Adipocyte (in vitro differentiated cells): ENCODE measurements around the gene TMEM59.
A peak's percentile ranks its signal among the peaks of the same experiment; 100 is the strongest.
"Not testable (repeated sequence)": the region's sequence is repeated elsewhere in the genome, so short reads cannot be mapped to it uniquely, and the experiment has no call there.

Experiments
- DNase-seq: peaks from one replicate; pipeline ENCODE4 v3.0.0-alpha.2; 2015; ENCODE audit warnings: low read depth
- H3K27me3 ChIP-seq: replicated peaks from 2 replicates; pipeline ENCODE4 v1.7.0; 2013; ENCODE audit warnings: mild to moderate bottlenecking, low read length, moderate library complexity; ENCODE audit not compliant: control insufficient read depth, insufficient read depth
- H3K36me3 ChIP-seq: 2 replicates; pipeline ENCODE4 v1.7.0; 2013; ENCODE audit warnings: low read length, mild to moderate bottlenecking, moderate library complexity; ENCODE audit not compliant: control insufficient read depth, insufficient read depth, severe bottlenecking
- H3K4me1 ChIP-seq: 2 replicates; pipeline ENCODE4 v1.7.0; 2013; ENCODE audit warnings: mild to moderate bottlenecking, low read length, moderate library complexity; ENCODE audit not compliant: control insufficient read depth, insufficient read depth
- H3K4me3 ChIP-seq: 2 replicates; pipeline ENCODE4 v1.7.0; 2013; ENCODE audit warnings: mild to moderate bottlenecking, low read length, moderate library complexity
- H3K9ac ChIP-seq: 2 replicates; pipeline ENCODE4 v1.7.0; 2013; ENCODE audit warnings: mild to moderate bottlenecking, low read length, moderate library complexity
- H3K9me3 ChIP-seq: 2 replicates; pipeline ENCODE4 v1.7.0; 2013; ENCODE audit warnings: mild to moderate bottlenecking, low read length, moderate library complexity; ENCODE audit not compliant: control insufficient read depth

The TMEM59 gene

DNA sequence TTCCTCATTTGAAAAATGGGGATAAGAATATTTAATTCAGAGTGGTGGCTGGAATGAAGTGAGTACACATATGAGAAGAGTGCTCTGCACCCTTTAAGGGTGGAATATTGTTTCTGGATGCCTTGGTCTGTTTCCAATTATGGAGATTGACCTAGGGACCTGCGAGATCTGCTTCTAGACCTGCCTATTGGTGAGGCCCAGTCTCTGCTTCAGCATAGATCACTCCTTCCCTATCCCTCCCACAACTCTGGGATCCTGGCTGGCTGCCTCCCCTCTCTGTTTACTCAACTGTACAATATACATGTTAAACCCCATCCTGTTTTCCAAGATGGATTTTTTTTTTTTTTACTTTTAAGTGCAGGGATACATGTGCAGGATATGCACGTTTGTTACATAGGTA, 28.6 kb downstream of the TMEM59 start:
- no peak overlapping the region for H3K4me3 ChIP-seq
- no peak for DNase-seq
- H3K9ac ChIP-seq = no peak overlapping the region
- no peaks in the 10 kb centered on the region for H3K27me3 ChIP-seq
- H3K4me1 ChIP-seq = peaks cover 9% of the 10 kb centered on the region
- no peaks in the 10 kb centered on the region for H3K9me3 ChIP-seq
- H3K36me3 ChIP-seq = no peaks in the 10 kb centered on the region

DNA sequence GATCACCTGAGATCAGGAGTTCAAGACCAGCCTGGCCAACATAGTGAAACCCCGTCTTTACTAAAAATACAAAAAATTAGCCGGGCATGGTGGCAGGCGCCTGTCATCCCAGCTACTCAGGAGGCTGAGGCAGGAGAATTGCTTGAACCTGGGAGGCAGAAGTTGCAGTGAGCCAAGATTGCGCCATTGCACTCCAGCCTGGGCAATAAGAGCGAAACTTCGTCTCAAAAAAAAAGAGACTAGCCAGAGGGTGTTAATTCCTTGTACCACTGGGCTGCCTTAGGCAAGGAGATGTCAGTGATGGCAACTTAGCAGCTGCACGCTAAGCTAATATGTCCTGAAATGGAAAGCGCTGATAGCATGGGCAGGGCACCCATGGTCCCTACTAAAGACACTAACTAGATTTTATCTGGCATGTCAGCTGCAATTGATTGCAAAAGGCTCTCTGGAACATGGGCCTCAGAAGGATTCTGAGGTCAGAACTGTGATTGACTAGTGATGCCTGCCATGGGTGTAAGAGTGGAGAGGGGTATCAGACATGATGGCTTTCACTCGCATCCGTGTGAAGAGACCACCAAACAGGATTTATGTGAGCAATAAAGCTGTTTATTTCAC, 33.3 kb downstream of the TMEM59 start:
- H3K4me3 ChIP-seq, DNase-seq, H3K9ac ChIP-seq, H3K9me3 ChIP-seq, H3K36me3 ChIP-seq, H3K4me1 ChIP-seq: not testable (repeated sequence)
- H3K27me3 ChIP-seq = peaks cover 19% of the 10 kb centered on the region

- Histone ChIP-seq H3K4me1 (peaks cover 8% of the 10 kb centered on the region), H3K36me3 (no peaks in the 10 kb centered on the region), H3K4me3 (no peak overlapping the region), H3K27me3 (peaks cover 21% of the 10 kb centered on the region), H3K9ac (no peak overlapping the region), H3K9me3 (no peaks in the 10 kb centered on the region)
- no peak for DNase-seq
These were observed 34.4 kb downstream of the TMEM59 start for GRCh38 chr1:54018635-54019034.

DNA sequence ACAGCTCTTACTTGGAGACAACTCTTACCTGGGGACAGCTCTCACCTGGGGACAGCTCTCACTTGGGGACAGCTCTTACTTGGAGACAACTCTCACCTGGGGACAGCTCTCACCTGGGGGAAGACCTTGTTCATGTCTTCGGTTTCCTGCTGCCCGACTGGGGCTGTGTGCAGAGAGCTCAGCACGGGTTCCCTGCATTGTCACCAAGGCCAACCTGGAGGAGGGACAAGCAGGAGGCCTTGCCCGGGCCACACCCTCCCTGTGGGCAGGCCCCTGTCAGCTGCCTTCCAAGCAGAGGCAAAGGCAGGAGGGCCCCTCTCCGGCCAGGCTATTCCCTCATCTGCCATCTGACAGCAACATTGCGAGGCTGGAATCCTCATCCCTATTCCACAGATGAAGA, 35.0 kb downstream of the TMEM59 start, which contains the start of gene LDLRAD1:
Gene LDLRAD1 (minus strand): TSS at position 208 of the 400 bp plus-strand sequence. CDS start 74 bp downstream, at position 134.
- DNase-seq = no peak
- H3K36me3 ChIP-seq = no peaks in the 10 kb centered on the region
- no peak within 1 kb of the TSS for H3K9ac ChIP-seq
- peaks cover 25% of the 10 kb centered on the region for H3K27me3 ChIP-seq
- no peak within 1 kb of the TSS for H3K4me3 ChIP-seq
- no peaks in the 10 kb centered on the region for H3K9me3 ChIP-seq
- peaks cover 8% of the 10 kb centered on the region for H3K4me1 ChIP-seq

- peak; percentile 62 for DNase-seq
- no peak overlapping the region for H3K9ac ChIP-seq
- H3K4me1 ChIP-seq = peaks cover 8% of the 10 kb centered on the region
- H3K9me3 ChIP-seq = no peaks in the 10 kb centered on the region
- H3K27me3 ChIP-seq = peaks cover 32% of the 10 kb centered on the region
- H3K36me3 ChIP-seq = no peaks in the 10 kb centered on the region
- H3K4me3 ChIP-seq = no peak overlapping the region
These were observed 36.4 kb downstream of the TMEM59 start for GRCh38 chr1:54016343-54017282.

- no peak overlapping the region for H3K4me3 ChIP-seq
- DNase-seq = no peak
- H3K27me3 ChIP-seq = peaks cover 50% of the 10 kb centered on the region
These were observed 38.9 kb downstream of the TMEM59 start for GRCh38 chr1:54014009-54014629.

GRCh38 chr1:54013393-54014008, 39.5 kb downstream of the TMEM59 start:
- no peak overlapping the region for H3K4me3 ChIP-seq
- H3K9me3 ChIP-seq = no peaks in the 10 kb centered on the region
- H3K9ac ChIP-seq = no peak overlapping the region
- H3K27me3 ChIP-seq = peaks cover 52% of the 10 kb centered on the region
- no peak for DNase-seq
- peaks cover 8% of the 10 kb centered on the region for H3K4me1 ChIP-seq
- H3K36me3 ChIP-seq = no peaks in the 10 kb centered on the region

More at GRCh38 chr1:54014009-54014629, 38.9 kb downstream of the TMEM59 start:
- no peaks in the 10 kb centered on the region for H3K36me3 ChIP-seq
- H3K9me3 ChIP-seq = no peaks in the 10 kb centered on the region
- H3K4me1 ChIP-seq = peaks cover 8% of the 10 kb centered on the region
- H3K9ac ChIP-seq = no peak overlapping the region

DNA sequence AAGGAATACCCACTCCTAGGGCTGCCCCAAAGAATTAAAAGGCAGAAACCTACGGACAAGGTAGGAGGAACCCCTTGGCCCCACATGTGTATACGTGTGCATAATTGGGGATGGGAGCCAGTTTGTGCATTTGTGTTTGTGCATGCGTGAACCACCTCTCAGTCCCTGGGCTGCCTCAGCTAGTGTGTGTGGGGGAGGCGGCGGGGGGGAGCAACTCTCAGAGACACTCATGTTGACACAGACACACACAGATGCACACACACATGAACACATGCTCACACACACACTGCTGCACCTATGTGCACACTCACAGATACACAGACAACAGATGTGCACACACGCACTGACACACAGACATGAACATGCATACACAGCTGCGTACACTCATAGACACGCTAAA, 40.1 kb downstream of the TMEM59 start:
- H3K27me3 ChIP-seq = peaks cover 52% of the 10 kb centered on the region
- no peak overlapping the region for H3K9ac ChIP-seq
- H3K36me3 ChIP-seq = no peaks in the 10 kb centered on the region
- no peaks in the 10 kb centered on the region for H3K9me3 ChIP-seq
- peaks cover 8% of the 10 kb centered on the region for H3K4me1 ChIP-seq
- H3K4me3 ChIP-seq = no peak overlapping the region
- no peak for DNase-seq

DNA sequence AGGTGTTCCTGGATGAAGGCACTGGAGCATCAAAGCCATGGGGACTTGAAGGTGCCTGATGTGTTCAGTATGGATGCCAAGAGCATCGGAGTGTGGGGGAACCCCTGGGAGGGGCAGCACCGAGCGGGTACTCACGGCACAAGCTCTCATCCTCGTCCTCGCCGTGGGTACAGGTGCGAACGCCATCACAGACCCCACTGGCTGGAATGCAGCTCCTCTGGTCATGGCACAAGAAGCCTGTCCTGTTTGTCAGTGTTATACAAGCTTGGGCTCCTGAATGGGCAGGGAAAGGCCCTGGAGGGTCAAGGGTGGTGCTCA, 41.0 kb downstream of the TMEM59 start:
- Histone ChIP-seq H3K36me3 (no peaks in the 10 kb centered on the region), H3K4me1 (peaks cover 8% of the 10 kb centered on the region), H3K9me3 (no peaks in the 10 kb centered on the region), H3K9ac (no peak overlapping the region), H3K4me3 (no peak overlapping the region), H3K27me3 (peaks cover 47% of the 10 kb centered on the region)
- no peak for DNase-seq

DNA sequence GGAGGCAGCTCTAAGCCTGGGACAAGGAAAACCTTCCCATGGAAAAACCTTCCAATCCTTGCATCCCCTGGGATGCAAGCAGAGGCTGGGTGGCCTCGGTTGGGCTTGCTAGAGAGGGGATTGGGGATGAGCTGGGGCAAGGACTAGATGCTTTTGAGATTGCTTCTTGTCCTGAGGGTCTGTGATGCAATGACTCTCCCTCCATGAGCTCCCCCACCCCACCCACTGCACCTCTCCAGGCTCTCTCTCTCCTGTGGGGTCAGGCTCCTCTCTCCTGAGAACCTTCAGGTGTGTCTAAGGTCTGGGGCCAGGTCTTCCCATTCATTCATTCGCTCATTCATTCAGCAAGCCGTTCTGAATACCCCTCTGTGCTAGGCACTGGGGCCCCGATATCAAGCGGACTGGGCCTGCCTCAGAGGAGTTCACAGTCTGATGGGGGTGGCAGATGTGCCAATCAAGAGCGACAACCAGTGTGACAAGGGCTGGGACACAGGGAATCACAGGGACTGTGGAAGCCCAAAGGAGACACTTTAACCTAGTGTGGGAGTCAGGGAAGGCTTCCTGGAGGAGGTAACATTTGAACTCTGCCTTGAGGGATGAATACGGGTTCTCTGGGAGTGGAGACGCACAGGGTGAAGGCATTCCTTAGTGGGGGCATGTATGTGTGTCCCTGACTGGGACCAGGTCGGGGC, 41.5 kb downstream of the TMEM59 start:
- no peak overlapping the region for H3K9ac ChIP-seq
- H3K4me1 ChIP-seq = peaks cover 4% of the 10 kb centered on the region
- DNase-seq = no peak
- H3K27me3 ChIP-seq = peaks cover 47% of the 10 kb centered on the region
- no peaks in the 10 kb centered on the region for H3K36me3 ChIP-seq
- no peak overlapping the region for H3K4me3 ChIP-seq
- no peaks in the 10 kb centered on the region for H3K9me3 ChIP-seq
